HUES48 (cell line): ENCODE measurements around the gene CD69.

Experiments used
- H3K27ac ChIP-seq: one replicate; pipeline ENCODE4 v1.7.0; 2013; ENCODE audit warnings: low read depth, low read length, inconsistent platforms
- H3K27me3 ChIP-seq: 2 replicates; pipeline ENCODE4 v1.6.1; 2013; ENCODE audit warnings: mild to moderate bottlenecking, low read length; ENCODE audit not compliant: control insufficient read depth, insufficient read depth
- H3K36me3 ChIP-seq: 2 replicates; pipeline ENCODE4 v1.6.1; 2013; ENCODE audit warnings: low read length; ENCODE audit not compliant: control insufficient read depth, insufficient read depth
- H3K4me1 ChIP-seq: 2 replicates; pipeline ENCODE4 v1.6.1; 2013; ENCODE audit warnings: mild to moderate bottlenecking, low read length; ENCODE audit not compliant: control insufficient read depth, insufficient read depth
- H3K4me3 ChIP-seq: 2 replicates; pipeline ENCODE4 v1.5.1; 2013; ENCODE audit warnings: mild to moderate bottlenecking, low read depth, low read length
- H3K9ac ChIP-seq: 2 replicates; pipeline ENCODE4 v1.6.1; 2013; ENCODE audit warnings: mild to moderate bottlenecking, low read depth, low read length, moderate library complexity
- H3K9me3 ChIP-seq: 2 replicates; pipeline ENCODE4 v1.6.1; 2013; ENCODE audit warnings: low read length; ENCODE audit not compliant: control insufficient read depth, insufficient read depth

Gene CD69

GRCh38 chr12:9779209-9779608, 18.5 kb upstream of the CD69 start:
- Histone ChIP-seq H3K9ac (no peak overlapping the region), H3K4me1 (peaks cover 24% of the 10 kb centered on the region), H3K36me3 (no peaks in the 10 kb centered on the region), H3K27ac (no peak overlapping the region), H3K9me3 (no peaks in the 10 kb centered on the region; the same call in 1 of the 2 replicates), H3K4me3 (no peak overlapping the region), H3K27me3 (no peaks in the 10 kb centered on the region)

GRCh38 chr12:9776781-9777180, 16.1 kb upstream of the CD69 start:
- Histone ChIP-seq H3K27me3 (no peaks in the 10 kb centered on the region), H3K27ac (no peak overlapping the region), H3K4me3 (no peak overlapping the region), H3K9me3 (no peaks in the 10 kb centered on the region), H3K9ac (no peak overlapping the region), H3K4me1 (peaks cover 11% of the 10 kb centered on the region), H3K36me3 (no peaks in the 10 kb centered on the region)

- no peak overlapping the region for H3K27ac ChIP-seq
- H3K9ac ChIP-seq, result no peak overlapping the region
- no peaks in the 10 kb centered on the region for H3K27me3 ChIP-seq
- H3K9me3 ChIP-seq, result no peaks in the 10 kb centered on the region
- H3K4me3 ChIP-seq, result no peak overlapping the region
- H3K4me1 ChIP-seq, result peaks cover 11% of the 10 kb centered on the region
- no peaks in the 10 kb centered on the region for H3K36me3 ChIP-seq
These were observed 12.6 kb upstream of the CD69 start for GRCh38 chr12:9773216-9773877.

GRCh38 chr12:9763025-9763424, 2.3 kb upstream of the CD69 start:
- Histone ChIP-seq H3K27ac (no peak overlapping the region), H3K36me3 (no peaks in the 10 kb centered on the region), H3K27me3 (no peaks in the 10 kb centered on the region), H3K9me3 (no peaks in the 10 kb centered on the region), H3K4me1 (peaks cover 2% of the 10 kb centered on the region; the same call in 1 of the 2 replicates), H3K9ac (no peak overlapping the region), H3K4me3 (no peak overlapping the region)

GRCh38 chr12:9762369-9762768, 1.7 kb upstream of the CD69 start:
- Histone ChIP-seq H3K27me3 (no peaks in the 10 kb centered on the region), H3K4me3 (no peak overlapping the region), H3K9me3 (no peaks in the 10 kb centered on the region), H3K36me3 (no peaks in the 10 kb centered on the region), H3K27ac (no peak overlapping the region), H3K4me1 (peaks cover 2% of the 10 kb centered on the region; the same call in 1 of the 2 replicates), H3K9ac (no peak overlapping the region)

- no peak overlapping the region for H3K4me3 ChIP-seq
- no peaks in the 10 kb centered on the region for H3K9me3 ChIP-seq
- no peaks in the 10 kb centered on the region for H3K36me3 ChIP-seq
- no peak overlapping the region for H3K27ac ChIP-seq
- H3K4me1 ChIP-seq, result peaks cover 2% of the 10 kb centered on the region; the same call in 1 of the 2 replicates
- no peak overlapping the region for H3K9ac ChIP-seq
- no peaks in the 10 kb centered on the region for H3K27me3 ChIP-seq
These were observed 699 bp upstream of the CD69 start for GRCh38 chr12:9761419-9761781.

GRCh38 chr12:9760120-9760519, 581 bp downstream of the CD69 start:
- no peak overlapping the region for H3K4me3 ChIP-seq
- H3K9ac ChIP-seq, result no peak overlapping the region
- H3K36me3 ChIP-seq, result no peaks in the 10 kb centered on the region
- no peaks in the 10 kb centered on the region for H3K27me3 ChIP-seq
- H3K9me3 ChIP-seq, result no peaks in the 10 kb centered on the region
- H3K27ac ChIP-seq, result no peak overlapping the region
- peaks cover 2% of the 10 kb centered on the region; the same call in 1 of the 2 replicates for H3K4me1 ChIP-seq

- Histone ChIP-seq H3K4me3 (no peak overlapping the region), H3K9ac (no peak overlapping the region), H3K9me3 (no peaks in the 10 kb centered on the region), H3K36me3 (no peaks in the 10 kb centered on the region), H3K27ac (no peak overlapping the region), H3K4me1 (peaks cover 5% of the 10 kb centered on the region; the same call in 1 of the 2 replicates), H3K27me3 (no peaks in the 10 kb centered on the region)
These were observed 1.0 kb downstream of the CD69 start for GRCh38 chr12:9759694-9760093.

GRCh38 chr12:9758119-9758518, 2.6 kb downstream of the CD69 start:
- H3K9me3 ChIP-seq, result no peaks in the 10 kb centered on the region
- no peak overlapping the region for H3K9ac ChIP-seq
- H3K27me3 ChIP-seq, result no peaks in the 10 kb centered on the region
- no peaks in the 10 kb centered on the region for H3K36me3 ChIP-seq
- no peak overlapping the region for H3K27ac ChIP-seq
- peaks cover 6% of the 10 kb centered on the region; the same call in 1 of the 2 replicates for H3K4me1 ChIP-seq
- H3K4me3 ChIP-seq, result no peak overlapping the region

- Histone ChIP-seq H3K4me3 (no peak overlapping the region), H3K9me3 (no peaks in the 10 kb centered on the region), H3K27ac (no peak overlapping the region), H3K36me3 (no peaks in the 10 kb centered on the region), H3K4me1 (peaks cover 6% of the 10 kb centered on the region; the same call in 1 of the 2 replicates), H3K9ac (no peak overlapping the region), H3K27me3 (no peaks in the 10 kb centered on the region)
These were observed 3.2 kb downstream of the CD69 start for GRCh38 chr12:9757433-9758025.

- Histone ChIP-seq H3K4me1 (peaks cover 6% of the 10 kb centered on the region; the same call in 1 of the 2 replicates), H3K4me3 (no peak overlapping the region), H3K36me3 (no peaks in the 10 kb centered on the region), H3K9ac (no peak overlapping the region), H3K9me3 (no peaks in the 10 kb centered on the region), H3K27ac (no peak overlapping the region), H3K27me3 (no peaks in the 10 kb centered on the region)
These were observed 4.0 kb downstream of the CD69 start for GRCh38 chr12:9756706-9757105.
